PFSK-1 (cell line): ENCODE results near the gene EREG.

Experiments
- FOXP2 ChIP-seq: optimal IDR thresholded peaks from 2 replicates; pipeline ENCODE3; 2011; ENCODE audit warnings: borderline replicate concordance, control low read depth, inconsistent platforms; ENCODE audit not compliant: insufficient read depth; ENCODE audit errors: extremely low read length, extremely low read depth
- POLR2AphosphoS5 ChIP-seq: IDR thresholded peaks from 2 replicates; pipeline ENCODE4 v1.6.1; 2012; ENCODE audit warnings: low read depth, mild to moderate bottlenecking, control low read depth, low read length, moderate library complexity
- REST ChIP-seq, 2 experiments: IDR thresholded peaks; 2 replicates each; pipeline versions ENCODE4 v1.6.1 to v1.8.0; 2011 to 2012; ENCODE audit warnings: low read depth in 2 of 2, low read length in 2 of 2, control low read depth in 1 of 2, inconsistent platforms in 1 of 2, mild to moderate bottlenecking in 1 of 2, moderate library complexity in 1 of 2; ENCODE audit not compliant: insufficient read depth in 1 of 2
- SIN3A ChIP-seq: IDR thresholded peaks from 2 replicates; pipeline ENCODE4 v1.6.1; 2012; ENCODE audit warnings: mild to moderate bottlenecking, low read length, moderate library complexity, borderline replicate concordance; ENCODE audit not compliant: insufficient read depth
- TAF1 ChIP-seq: IDR thresholded peaks from 2 replicates; pipeline ENCODE4 v1.6.1; 2012; ENCODE audit warnings: low read length, control low read depth, borderline replicate concordance; ENCODE audit not compliant: insufficient read depth

DNA sequence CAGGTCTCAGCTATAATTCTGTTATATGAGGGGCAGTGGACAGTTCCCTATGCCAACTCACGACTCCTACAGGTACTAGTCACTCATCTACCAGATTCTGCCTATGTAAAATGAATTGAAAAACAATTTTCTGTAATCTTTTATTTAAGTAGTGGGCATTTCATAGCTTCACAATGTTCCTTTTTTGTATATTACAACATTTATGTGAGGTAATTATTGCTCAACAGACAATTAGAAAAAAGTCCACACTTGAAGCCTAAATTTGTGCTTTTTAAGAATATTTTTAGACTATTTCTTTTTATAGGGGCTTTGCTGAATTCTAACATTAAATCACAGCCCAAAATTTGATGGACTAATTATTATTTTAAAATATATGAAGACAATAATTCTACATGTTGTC lies 20.4 kb downstream of the EREG start:
- TF ChIP-seq POLR2AphosphoS5 (no peak), SIN3A (no peak), REST (IDR thresholded peaks at IDR 0.05; ENCODE audit: insufficient read depth in 1 of 2, low read depth in 2 of 2, low read length in 2 of 2) (no peak), TAF1 (no peak), FOXP2 (no peak)
